ENCODE results near the gene COL10A1.

- no peak for TF ChIP-seq CTCF (optimal IDR thresholded peaks at IDR 0.05 in 1 of 3, IDR thresholded peaks at IDR 0.05 in 1 of 3, conservative IDR thresholded peaks at IDR 0.05 in 1 of 3; ENCODE audit: extremely low read depth in 1 of 3, insufficient read depth in 2 of 3, low read length in 3 of 3)
- TF ChIP-seq EZH2 (IDR thresholded peaks at IDR 0.05; ENCODE audit: low read length), result no peak
Observed at GRCh38 chr6:116078522-116078921, 47.4 kb downstream of the COL10A1 start.
